ENCODE data around the gene AZU1.

Gene AZU1

GRCh38 chr19:802498-803098, 25.0 kb upstream of the AZU1 start:
- Histone ChIP-seq H3K4me2 (ENCODE audit: low read length) (no peak overlapping the region), H3K18ac (ENCODE audit: low read length) (no peak overlapping the region), H3K36me3 (ENCODE audit: control insufficient read depth, insufficient read depth, low read length) (peaks cover 34% of the 10 kb centered on the region), H2BK120ac (ENCODE audit: low read depth, low read length) (no peak overlapping the region), H3K79me2 (ENCODE audit: control insufficient read depth, insufficient read depth, low read length) (peaks cover 95% of the 10 kb centered on the region), H3K4ac (ENCODE audit: low read depth, low read length) (no peak overlapping the region), H3K27ac (ENCODE audit: low read depth, low read length) (no peak overlapping the region), H3K23ac (ENCODE audit: low read length) (no peak overlapping the region), H3K4me3 (ENCODE audit: low read length) (no peak overlapping the region), H4K5ac (ENCODE audit: low read length) (no peak overlapping the region), H3K4me1 (ENCODE audit: control insufficient read depth, low read depth, low read length) (peaks cover 3% of the 10 kb centered on the region), H3K56ac (ENCODE audit: low read length) (peak overlapping the region; percentile 70), H2AK5ac (ENCODE audit: low read length) (no peak overlapping the region), H4K8ac (ENCODE audit: low read depth, low read length) (no peak overlapping the region), H2BK15ac (replicated peaks; ENCODE audit: low read depth) (no peak overlapping the region), H2BK5ac (ENCODE audit: low read length) (no peak overlapping the region), H3K27me3 (ENCODE audit: insufficient read depth, low read length, poor library complexity) (no peaks in the 10 kb centered on the region), H3K9ac (ENCODE audit: low read length) (no peak overlapping the region), H3K79me1 (ENCODE audit: low read length) (peaks cover 11% of the 10 kb centered on the region)
- WGBS (ENCODE audit: extremely low coverage, insufficient coverage, low lambda C conversion rate), result no CpG with 5 or more reads among the region's 28 CpGs
- DNase-seq, result no peak

- H3K36me3 ChIP-seq (ENCODE audit: control insufficient read depth, insufficient read depth, low read length), result peaks cover 38% of the 10 kb centered on the region
These were observed 24.5 kb upstream of the AZU1 start for GRCh38 chr19:803099-803561.

GRCh38 chr19:803686-804418, 23.8 kb upstream of the AZU1 start:
- H3K36me3 ChIP-seq (ENCODE audit: control insufficient read depth, insufficient read depth, low read length), result peaks cover 42% of the 10 kb centered on the region
- WGBS (ENCODE audit: extremely low coverage, insufficient coverage, low lambda C conversion rate), result no CpG with 5 or more reads among the region's 31 CpGs
- H2BK5ac ChIP-seq (ENCODE audit: low read length), result no peak overlapping the region
- no peak for DNase-seq
- no peak overlapping the region for H2BK120ac ChIP-seq (ENCODE audit: low read depth, low read length)
- H3K27me3 ChIP-seq (ENCODE audit: insufficient read depth, low read length, poor library complexity), result no peaks in the 10 kb centered on the region
- no peak overlapping the region for H4K5ac ChIP-seq (ENCODE audit: low read length)
- H3K27ac ChIP-seq (ENCODE audit: low read depth, low read length), result no peak overlapping the region
- no peak overlapping the region for H2AK5ac ChIP-seq (ENCODE audit: low read length)
- H3K4me2 ChIP-seq (ENCODE audit: low read length), result no peak overlapping the region
- H3K9ac ChIP-seq (ENCODE audit: low read length), result no peak overlapping the region
- H3K79me2 ChIP-seq (ENCODE audit: control insufficient read depth, insufficient read depth, low read length), result peaks cover 89% of the 10 kb centered on the region
- no peak overlapping the region for H3K4me3 ChIP-seq (ENCODE audit: low read length)
- no peak overlapping the region for H4K8ac ChIP-seq (ENCODE audit: low read depth, low read length)
- no peak overlapping the region for H2BK15ac ChIP-seq (replicated peaks; ENCODE audit: low read depth)
- H3K79me1 ChIP-seq (ENCODE audit: low read length), result peaks cover 15% of the 10 kb centered on the region
- no peak overlapping the region for H3K23ac ChIP-seq (ENCODE audit: low read length)
- no peak overlapping the region for H3K56ac ChIP-seq (ENCODE audit: low read length)
- H3K4ac ChIP-seq (ENCODE audit: low read depth, low read length), result no peak overlapping the region
- H3K18ac ChIP-seq (ENCODE audit: low read length), result no peak overlapping the region
- H3K4me1 ChIP-seq (ENCODE audit: control insufficient read depth, low read depth, low read length), result peaks cover 3% of the 10 kb centered on the region

More at GRCh38 chr19:803099-803561, 24.5 kb upstream of the AZU1 start:
- Histone ChIP-seq H3K4me2 (ENCODE audit: low read length) (no peak overlapping the region), H2BK120ac (ENCODE audit: low read depth, low read length) (no peak overlapping the region), H3K27me3 (ENCODE audit: insufficient read depth, low read length, poor library complexity) (no peaks in the 10 kb centered on the region), H4K5ac (ENCODE audit: low read length) (no peak overlapping the region), H3K79me2 (ENCODE audit: control insufficient read depth, insufficient read depth, low read length) (peaks cover 96% of the 10 kb centered on the region), H3K79me1 (ENCODE audit: low read length) (peaks cover 15% of the 10 kb centered on the region), H3K4me3 (ENCODE audit: low read length) (no peak overlapping the region), H2BK15ac (replicated peaks; ENCODE audit: low read depth) (no peak overlapping the region), H3K18ac (ENCODE audit: low read length) (no peak overlapping the region), H3K23ac (ENCODE audit: low read length) (no peak overlapping the region), H2AK5ac (ENCODE audit: low read length) (no peak overlapping the region), H3K4me1 (ENCODE audit: control insufficient read depth, low read depth, low read length) (peaks cover 3% of the 10 kb centered on the region), H3K4ac (ENCODE audit: low read depth, low read length) (no peak overlapping the region), H3K9ac (ENCODE audit: low read length) (no peak overlapping the region), H3K27ac (ENCODE audit: low read depth, low read length) (no peak overlapping the region), H2BK5ac (ENCODE audit: low read length) (no peak overlapping the region), H3K56ac (ENCODE audit: low read length) (no peak overlapping the region), H4K8ac (ENCODE audit: low read depth, low read length) (no peak overlapping the region)
- no CpG with 5 or more reads among the region's 17 CpGs for WGBS (ENCODE audit: extremely low coverage, insufficient coverage, low lambda C conversion rate)
- no peak for DNase-seq

- H3K27me3 ChIP-seq (ENCODE audit: insufficient read depth, low read length, poor library complexity), result no peaks in the 10 kb centered on the region
- H3K36me3 ChIP-seq (ENCODE audit: control insufficient read depth, insufficient read depth, low read length), result peaks cover 43% of the 10 kb centered on the region
- no peak overlapping the region for H2BK15ac ChIP-seq (replicated peaks; ENCODE audit: low read depth)
These were observed 23.0 kb upstream of the AZU1 start for GRCh38 chr19:804419-805165.

GRCh38 chr19:805166-805551, 22.5 kb upstream of the AZU1 start:
- peaks cover 15% of the 10 kb centered on the region for H3K79me1 ChIP-seq (ENCODE audit: low read length)
- H4K8ac ChIP-seq (ENCODE audit: low read depth, low read length), result no peak overlapping the region
- peaks cover 76% of the 10 kb centered on the region for H3K79me2 ChIP-seq (ENCODE audit: control insufficient read depth, insufficient read depth, low read length)
- H3K36me3 ChIP-seq (ENCODE audit: control insufficient read depth, insufficient read depth, low read length), result peaks cover 44% of the 10 kb centered on the region
- H3K4me3 ChIP-seq (ENCODE audit: low read length), result no peak overlapping the region
- no peak overlapping the region for H3K4ac ChIP-seq (ENCODE audit: low read depth, low read length)
- H3K4me2 ChIP-seq (ENCODE audit: low read length), result no peak overlapping the region
- no peak overlapping the region for H3K18ac ChIP-seq (ENCODE audit: low read length)
- no peak overlapping the region for H3K9ac ChIP-seq (ENCODE audit: low read length)
- H2BK5ac ChIP-seq (ENCODE audit: low read length), result no peak overlapping the region
- DNase-seq, result no peak
- H3K56ac ChIP-seq (ENCODE audit: low read length), result no peak overlapping the region
- WGBS (ENCODE audit: extremely low coverage, insufficient coverage, low lambda C conversion rate), result no CpG with 5 or more reads among the region's 33 CpGs
- no peak overlapping the region for H2BK15ac ChIP-seq (replicated peaks; ENCODE audit: low read depth)
- no peak overlapping the region for H3K27ac ChIP-seq (ENCODE audit: low read depth, low read length)
- H3K27me3 ChIP-seq (ENCODE audit: insufficient read depth, low read length, poor library complexity), result no peaks in the 10 kb centered on the region
- H2AK5ac ChIP-seq (ENCODE audit: low read length), result no peak overlapping the region
- H2BK120ac ChIP-seq (ENCODE audit: low read depth, low read length), result no peak overlapping the region
- H3K23ac ChIP-seq (ENCODE audit: low read length), result no peak overlapping the region
- H4K5ac ChIP-seq (ENCODE audit: low read length), result no peak overlapping the region
- H3K4me1 ChIP-seq (ENCODE audit: control insufficient read depth, low read depth, low read length), result peaks cover 2% of the 10 kb centered on the region

More at GRCh38 chr19:804419-805165, 23.0 kb upstream of the AZU1 start:
- no peak overlapping the region for H3K9ac ChIP-seq (ENCODE audit: low read length)
- no peak overlapping the region for H3K4ac ChIP-seq (ENCODE audit: low read depth, low read length)
- H2BK5ac ChIP-seq (ENCODE audit: low read length), result no peak overlapping the region
- H3K18ac ChIP-seq (ENCODE audit: low read length), result no peak overlapping the region
- H3K4me2 ChIP-seq (ENCODE audit: low read length), result no peak overlapping the region
- no peak overlapping the region for H4K5ac ChIP-seq (ENCODE audit: low read length)
- no peak overlapping the region for H3K27ac ChIP-seq (ENCODE audit: low read depth, low read length)
- no peak overlapping the region for H3K4me3 ChIP-seq (ENCODE audit: low read length)
- WGBS (ENCODE audit: extremely low coverage, insufficient coverage, low lambda C conversion rate), result no CpG with 5 or more reads among the region's 53 CpGs
- H3K79me1 ChIP-seq (ENCODE audit: low read length), result peaks cover 15% of the 10 kb centered on the region
- no peak overlapping the region for H2AK5ac ChIP-seq (ENCODE audit: low read length)
- H3K4me1 ChIP-seq (ENCODE audit: control insufficient read depth, low read depth, low read length), result peaks cover 3% of the 10 kb centered on the region
- H4K8ac ChIP-seq (ENCODE audit: low read depth, low read length), result no peak overlapping the region
- no peak overlapping the region for H2BK120ac ChIP-seq (ENCODE audit: low read depth, low read length)
- H3K79me2 ChIP-seq (ENCODE audit: control insufficient read depth, insufficient read depth, low read length), result peaks cover 81% of the 10 kb centered on the region
- no peak overlapping the region for H3K56ac ChIP-seq (ENCODE audit: low read length)
- no peak for DNase-seq
- H3K23ac ChIP-seq (ENCODE audit: low read length), result no peak overlapping the region
